Heart left ventricle (tissue), 13 donors: Measurements from ENCODE around the gene STRADA.

ENCODE experiments used
- POLR2A ChIP-seq, 2 donors: fragments of 450-650 bp; IDR thresholded peaks; one replicate each; pipeline ENCODE4 v1.6.1; 2017; ENCODE audit warnings: antibody characterized with exemption in 2 of 2, mild to moderate bottlenecking in 2 of 2, moderate library complexity in 2 of 2
- TF ChIP-seq, protein P1 (sequence below), 12 donors: fragments of 200-600 bp; sonication (generic) in 4 of 12; IDR thresholded peaks; one replicate each; pipeline versions ENCODE4 v1.5.0 to v1.8.0; 2018 to 2022; ENCODE audit warnings: antibody characterized with exemption in 12 of 12, mild to moderate bottlenecking in 5 of 12
- donor health status: ischemic (EF 13 %, LVEDD 7.1; RV severe dilation, severe dysfunction).
- donor health status: DM: no; HTN: yes; CAD: no.
- donor health status: DM: no; HTN: no; CAD: no.
- donor health status: ischemic (EF 25% LVEDD 6.9; RV normal size, moderate dysfunction).
- donor health status: ischemic (EF 25% LVEDD 5.7; RV mildly dilated, moderate dysfunction).
- donor health status: ischemic (EF 35%, LVEDD 5.7; RV mildly dilated, moderate dysfunction).
- donor health status: nonischemic (EF 11% LVEDD 7.7; RV severe dilation, severe dysfunction).
- donor health status: DM: yes; HTN: yes; CAD: no.
- donor health status: PGD.
- donor health status: ischemic (EF 29% LVEDD 5.4; RV normal size, mild dysfunction).
- donor health status: nonischemic (EF 23%, LVEDD 6.1; RV moderate dilation, normal function).

DNA sequence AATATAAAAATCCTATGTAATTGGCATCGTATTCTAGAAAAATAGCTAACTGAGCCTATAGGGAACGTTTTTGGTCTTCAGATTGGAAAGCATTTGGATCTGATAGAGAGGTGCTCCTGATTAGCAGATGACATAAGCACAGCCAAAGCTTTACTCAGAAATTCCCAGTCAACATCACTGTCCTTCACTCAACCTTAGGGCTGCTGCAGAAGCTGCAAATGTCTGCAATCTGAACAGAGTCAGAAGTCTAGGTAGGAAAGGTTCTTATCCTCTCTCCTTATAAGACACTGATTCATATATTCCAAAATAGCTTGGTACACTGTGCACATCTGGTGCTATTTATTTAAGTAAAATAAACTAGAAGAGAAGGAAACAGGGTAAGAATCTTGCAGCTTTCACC lies 19.2 kb downstream of the STRADA start:
- TF ChIP-seq, protein P1, sequence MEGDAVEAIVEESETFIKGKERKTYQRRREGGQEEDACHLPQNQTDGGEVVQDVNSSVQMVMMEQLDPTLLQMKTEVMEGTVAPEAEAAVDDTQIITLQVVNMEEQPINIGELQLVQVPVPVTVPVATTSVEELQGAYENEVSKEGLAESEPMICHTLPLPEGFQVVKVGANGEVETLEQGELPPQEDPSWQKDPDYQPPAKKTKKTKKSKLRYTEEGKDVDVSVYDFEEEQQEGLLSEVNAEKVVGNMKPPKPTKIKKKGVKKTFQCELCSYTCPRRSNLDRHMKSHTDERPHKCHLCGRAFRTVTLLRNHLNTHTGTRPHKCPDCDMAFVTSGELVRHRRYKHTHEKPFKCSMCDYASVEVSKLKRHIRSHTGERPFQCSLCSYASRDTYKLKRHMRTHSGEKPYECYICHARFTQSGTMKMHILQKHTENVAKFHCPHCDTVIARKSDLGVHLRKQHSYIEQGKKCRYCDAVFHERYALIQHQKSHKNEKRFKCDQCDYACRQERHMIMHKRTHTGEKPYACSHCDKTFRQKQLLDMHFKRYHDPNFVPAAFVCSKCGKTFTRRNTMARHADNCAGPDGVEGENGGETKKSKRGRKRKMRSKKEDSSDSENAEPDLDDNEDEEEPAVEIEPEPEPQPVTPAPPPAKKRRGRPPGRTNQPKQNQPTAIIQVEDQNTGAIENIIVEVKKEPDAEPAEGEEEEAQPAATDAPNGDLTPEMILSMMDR (IDR thresholded peaks at IDR 0.05) = no peak
- TF ChIP-seq POLR2A (IDR thresholded peaks at IDR 0.05) = no peak
